ENCODE results near the gene RUNDC3A. TPM values are rescaled to one million over a fixed set of nuclear protein-coding genes. Genes with fewer than 3 reads are reported as not detected.
"Not testable (repeated sequence)": the region's sequence is repeated elsewhere in the genome, so short reads cannot be mapped to it uniquely, and the experiment has no call there.

RUNDC3A gene
- total RNA-seq, 2 experiments from 2014 or later = 0.50 TPM; not detected in 1

DNA sequence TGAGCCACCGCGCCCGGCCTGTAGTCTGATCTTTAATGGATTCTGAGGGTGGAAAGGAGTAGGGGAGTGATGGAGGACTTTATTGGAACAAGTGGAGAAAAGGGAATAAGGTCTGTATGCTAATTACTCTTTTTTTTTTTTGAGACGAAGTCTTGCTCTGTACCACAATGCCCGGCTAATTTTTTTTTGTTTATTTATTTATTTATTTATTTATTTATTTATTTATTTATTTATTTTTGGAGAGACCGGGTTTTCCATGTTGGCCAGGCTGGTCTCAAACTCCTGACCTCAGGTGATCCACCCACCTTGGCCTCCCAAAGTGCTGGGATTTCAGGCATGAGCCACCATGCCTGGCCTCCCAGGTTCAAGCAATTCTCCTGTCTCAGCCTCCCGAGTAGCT is 21.1 kb downstream of the RUNDC3A start:
- H3K9me3 Mint-ChIP-seq; ATAC-seq (ENCODE audit: low read depth); H3K27me3 Mint-ChIP-seq; H3K27ac Mint-ChIP-seq; H3K36me3 Mint-ChIP-seq; H3K4me3 Mint-ChIP-seq; DNase-seq: not testable (repeated sequence)
- H3K4me1 Mint-ChIP-seq = peaks cover 15% of the 10 kb centered on the region
- POLR2A ChIA-PET = interaction anchor here (0.6 to 2.6 kb wide), 2 partner anchors 126 to 141 kb away, joined by 3 to 10 read pairs; no protein-coding TSS in a partner anchor

GRCh38 chr17:44330263-44330662 is 21.9 kb downstream of the RUNDC3A start:
- H3K36me3 Mint-ChIP-seq; H3K9me3 Mint-ChIP-seq; H3K4me3 Mint-ChIP-seq; H3K27ac Mint-ChIP-seq; ATAC-seq (ENCODE audit: low read depth); H3K27me3 Mint-ChIP-seq; DNase-seq: not testable (repeated sequence)
- H3K4me1 Mint-ChIP-seq = peaks cover 15% of the 10 kb centered on the region
- POLR2A ChIA-PET = interaction anchor here (0.6 to 2.6 kb wide), 6 partner anchors 109 to 219 kb away, joined by 3 to 12 read pairs (median 5); no protein-coding TSS in a partner anchor

- peak; percentile 27 for ATAC-seq (ENCODE audit: low read depth)
- Mint-ChIP-seq H3K4me1 (peaks cover 13% of the 10 kb centered on the region), H3K4me3 (no peak overlapping the region), H3K9me3 (no peaks in the 10 kb centered on the region), H3K27me3 (peaks cover 2% of the 10 kb centered on the region), H3K36me3 (no peaks in the 10 kb centered on the region), H3K27ac (no peak overlapping the region)
- DNase-seq = no peak
- POLR2A ChIA-PET = interaction anchor here (0.9 to 2.6 kb wide), 6 partner anchors 86 to 145 kb away, joined by 3 to 12 read pairs (median 5); partner anchors contain the start of gene TMUB2
These were observed 22.9 kb downstream of the RUNDC3A start for GRCh38 chr17:44331249-44331760.

DNA sequence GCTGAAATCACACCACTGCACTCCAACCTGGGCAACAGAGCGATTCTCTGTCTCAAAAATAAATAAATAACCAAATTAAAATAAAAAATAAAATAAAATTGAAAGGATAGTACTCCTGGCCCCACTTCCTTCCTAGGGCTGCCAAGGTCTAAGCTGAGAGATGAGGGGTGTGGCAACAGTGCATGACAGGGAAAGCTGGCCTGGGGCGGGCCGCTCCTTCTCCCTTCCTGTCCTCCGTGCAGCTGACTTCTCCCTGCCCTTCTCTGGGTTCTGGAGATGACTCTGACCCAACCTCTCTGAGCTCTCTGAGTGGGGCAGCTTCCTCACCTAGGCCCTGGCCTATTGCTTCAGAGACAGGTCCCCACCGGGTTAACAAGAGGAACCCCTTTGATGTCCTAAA is 25.0 kb downstream of the RUNDC3A start:
- H3K27ac Mint-ChIP-seq = no peak overlapping the region
- POLR2A ChIA-PET = interaction anchor here (1.3 kb wide), 1 partner anchor 12 kb away, joined by 3 read pairs; the partner anchor contains the start of gene GRN
- ATAC-seq (ENCODE audit: low read depth) = no peak
- no peaks in the 10 kb centered on the region for H3K36me3 Mint-ChIP-seq
- H3K4me3 Mint-ChIP-seq = no peak overlapping the region
- DNase-seq = no peak
- peaks cover 7% of the 10 kb centered on the region for H3K4me1 Mint-ChIP-seq
- no peaks in the 10 kb centered on the region for H3K9me3 Mint-ChIP-seq
- peaks cover 2% of the 10 kb centered on the region for H3K27me3 Mint-ChIP-seq

DNA sequence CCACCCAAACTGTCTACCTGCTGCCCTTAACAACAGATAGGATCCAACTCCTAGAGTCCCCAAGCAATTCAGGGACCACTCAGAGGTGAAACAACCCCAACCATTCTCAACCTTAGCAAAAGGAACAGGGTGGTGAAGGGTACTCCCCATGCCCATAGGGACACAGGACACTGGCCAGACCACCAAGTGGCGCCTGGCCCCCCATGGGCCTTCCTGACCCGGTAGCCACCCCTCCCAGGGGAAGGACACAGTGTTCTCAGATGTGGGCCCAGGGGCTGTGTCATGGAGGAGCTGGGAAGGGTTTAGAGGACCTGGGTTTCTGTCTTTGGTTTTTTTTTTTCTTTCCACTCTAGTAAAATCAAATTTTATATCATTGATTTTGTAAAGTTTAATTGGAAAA is 25.9 kb downstream of the RUNDC3A start:
- H3K4me1 Mint-ChIP-seq = peaks cover 7% of the 10 kb centered on the region
- ATAC-seq (ENCODE audit: low read depth) (no peak), DNase-seq (no peak)
- POLR2A ChIA-PET = interaction anchor here (0.9 kb wide), 1 partner anchor 124 kb away, joined by 3 read pairs; no protein-coding TSS in a partner anchor
- H3K4me3 Mint-ChIP-seq = no peak overlapping the region
- peaks cover 2% of the 10 kb centered on the region for H3K27me3 Mint-ChIP-seq
- no peak overlapping the region for H3K27ac Mint-ChIP-seq
- H3K9me3 Mint-ChIP-seq = no peaks in the 10 kb centered on the region
- H3K36me3 Mint-ChIP-seq = no peaks in the 10 kb centered on the region

DNA sequence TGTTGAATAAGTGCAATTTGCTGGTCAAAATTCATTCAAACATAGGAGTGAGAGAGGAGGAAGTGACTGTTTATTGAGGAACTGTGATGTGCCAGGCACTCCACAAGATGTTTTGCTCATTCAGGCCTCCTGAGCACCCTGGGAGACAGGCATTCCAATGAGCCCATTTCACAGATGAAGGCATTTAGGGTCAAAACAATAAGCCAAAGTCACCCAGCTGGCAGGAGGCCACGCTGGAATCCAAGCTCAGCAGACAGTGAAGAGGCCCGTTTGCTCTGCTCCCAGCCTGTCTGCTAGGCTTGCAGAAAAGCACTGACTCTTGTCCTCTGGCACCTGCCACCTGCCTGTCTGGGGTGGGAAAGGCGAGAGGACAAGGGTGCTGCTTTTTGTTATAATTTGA is 26.3 kb downstream of the RUNDC3A start:
- H3K27me3 Mint-ChIP-seq = peaks cover 2% of the 10 kb centered on the region
- POLR2A ChIA-PET = interaction anchor here (0.9 kb wide), 1 partner anchor 125 kb away, joined by 3 read pairs; no protein-coding TSS in a partner anchor
- no peaks in the 10 kb centered on the region for H3K9me3 Mint-ChIP-seq
- no peak overlapping the region for H3K27ac Mint-ChIP-seq
- DNase-seq = no peak
- ATAC-seq (ENCODE audit: low read depth) = no peak
- H3K4me3 Mint-ChIP-seq = no peak overlapping the region
- H3K36me3 Mint-ChIP-seq = no peaks in the 10 kb centered on the region
- H3K4me1 Mint-ChIP-seq = peaks cover 7% of the 10 kb centered on the region

GRCh38 chr17:44335564-44335963 is 27.2 kb downstream of the RUNDC3A start:
- no peaks in the 10 kb centered on the region for H3K9me3 Mint-ChIP-seq
- H3K4me3 Mint-ChIP-seq = no peak overlapping the region
- no peaks in the 10 kb centered on the region for H3K36me3 Mint-ChIP-seq
- peaks cover 5% of the 10 kb centered on the region for H3K27me3 Mint-ChIP-seq
- DNase-seq (no peak), ATAC-seq (ENCODE audit: low read depth) (no peak)
- H3K4me1 Mint-ChIP-seq = peaks cover 7% of the 10 kb centered on the region
- POLR2A ChIA-PET = no interaction called here
- H3K27ac Mint-ChIP-seq = no peak overlapping the region

- no peak for ATAC-seq (ENCODE audit: low read depth)
- POLR2A ChIA-PET = no interaction called here
- peaks cover 7% of the 10 kb centered on the region for H3K4me1 Mint-ChIP-seq
These were observed 27.6 kb downstream of the RUNDC3A start for GRCh38 chr17:44335968-44336367.

GRCh38 chr17:44338702-44339101 is 30.3 kb downstream of the RUNDC3A start:
- peaks cover 22% of the 10 kb centered on the region for H3K27me3 Mint-ChIP-seq
- ATAC-seq (ENCODE audit: low read depth) = no peak

More at GRCh38 chr17:44335968-44336367, 27.6 kb downstream of the RUNDC3A start:
- no peak overlapping the region for H3K27ac Mint-ChIP-seq
- no peaks in the 10 kb centered on the region for H3K36me3 Mint-ChIP-seq
- H3K27me3 Mint-ChIP-seq = peaks cover 6% of the 10 kb centered on the region
- H3K4me3 Mint-ChIP-seq = no peak overlapping the region
- DNase-seq = no peak
- no peaks in the 10 kb centered on the region for H3K9me3 Mint-ChIP-seq

DNA sequence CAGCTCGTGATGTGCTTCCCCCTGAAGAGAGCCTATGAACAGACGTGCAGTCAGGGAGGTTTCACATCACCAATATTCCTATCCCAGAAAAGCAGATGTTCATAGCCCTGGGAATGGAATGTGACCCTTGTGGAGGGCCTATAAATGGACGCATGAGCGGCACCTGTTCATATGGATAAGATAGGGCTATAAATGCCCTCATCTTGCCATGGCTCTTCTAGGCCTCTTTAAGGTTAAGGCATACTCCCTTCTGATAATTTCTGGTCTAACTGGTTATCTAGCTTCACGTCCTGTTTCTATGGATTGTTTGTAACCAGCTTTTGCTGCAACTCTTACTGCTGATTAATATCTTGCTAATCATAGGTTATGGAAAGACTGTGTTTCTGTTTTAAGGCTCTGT is 32.2 kb downstream of the RUNDC3A start:
- ATAC-seq (ENCODE audit: low read depth); H3K27ac Mint-ChIP-seq; H3K4me3 Mint-ChIP-seq; DNase-seq; H3K9me3 Mint-ChIP-seq; H3K4me1 Mint-ChIP-seq; POLR2A ChIA-PET; H3K36me3 Mint-ChIP-seq: not testable (repeated sequence)
- peaks cover 22% of the 10 kb centered on the region for H3K27me3 Mint-ChIP-seq

More at GRCh38 chr17:44338702-44339101, 30.3 kb downstream of the RUNDC3A start:
- no peak overlapping the region for H3K27ac Mint-ChIP-seq
- DNase-seq = no peak
- POLR2A ChIA-PET = no interaction called here
- no peak overlapping the region for H3K4me3 Mint-ChIP-seq
- H3K9me3 Mint-ChIP-seq = no peaks in the 10 kb centered on the region
- no peaks in the 10 kb centered on the region for H3K4me1 Mint-ChIP-seq
- H3K36me3 Mint-ChIP-seq = no peaks in the 10 kb centered on the region

GRCh38 chr17:44343510-44344209 is 35.3 kb downstream of the RUNDC3A start:
- no peaks in the 10 kb centered on the region for H3K9me3 Mint-ChIP-seq
- peaks cover 20% of the 10 kb centered on the region for H3K27me3 Mint-ChIP-seq
- POLR2A ChIA-PET = no interaction called here
- H3K4me1 Mint-ChIP-seq = peaks cover 21% of the 10 kb centered on the region
- no peak overlapping the region for H3K4me3 Mint-ChIP-seq
- no peak overlapping the region for H3K27ac Mint-ChIP-seq
- DNase-seq = no peak
- ATAC-seq (ENCODE audit: low read depth) = no peak
- H3K36me3 Mint-ChIP-seq = no peaks in the 10 kb centered on the region

DNA sequence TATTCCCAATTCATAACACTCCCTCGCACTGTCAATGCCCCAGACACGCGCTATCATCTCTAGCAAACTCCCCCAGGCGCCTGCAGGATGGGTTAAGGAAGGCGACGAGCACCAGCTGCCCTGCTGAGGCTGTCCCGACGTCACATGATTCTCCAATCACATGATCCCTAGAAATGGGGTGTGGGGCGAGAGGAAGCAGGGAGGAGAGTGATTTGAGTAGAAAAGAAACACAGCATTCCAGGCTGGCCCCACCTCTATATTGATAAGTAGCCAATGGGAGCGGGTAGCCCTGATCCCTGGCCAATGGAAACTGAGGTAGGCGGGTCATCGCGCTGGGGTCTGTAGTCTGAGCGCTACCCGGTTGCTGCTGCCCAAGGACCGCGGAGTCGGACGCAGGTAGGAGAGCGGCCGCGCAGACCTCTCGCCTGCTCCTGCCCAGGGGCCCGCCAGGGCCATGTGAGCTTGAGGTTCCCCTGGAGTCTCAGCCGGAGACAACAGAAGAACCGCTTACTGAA is 36.6 kb downstream of the RUNDC3A start, which contains the start of gene GRN:
Gene GRN, plus strand, starts transcription at position 364 of the 515 bp plus-strand sequence. CDS start 3,863 bp downstream, outside the sequence.
- Mint-ChIP-seq H3K9me3 (no peaks in the 10 kb centered on the region), H3K36me3 (no peaks in the 10 kb centered on the region), H3K4me3 (peak within 1 kb of the TSS; percentile 93), H3K27ac (peak within 1 kb of the TSS; percentile 79), H3K27me3 (peaks cover 19% of the 10 kb centered on the region), H3K4me1 (peaks cover 23% of the 10 kb centered on the region)
- DNase-seq (peak; percentile 79), ATAC-seq (ENCODE audit: low read depth) (peak; percentile 99)
- POLR2A ChIA-PET = interaction anchor here (0.8 to 1.9 kb wide), 7 partner anchors 9 to 159 kb away, joined by 3 to 15 read pairs (median 3); partner anchors contain the start of gene TMUB2

GRCh38 chr17:44345454-44346026 is 37.1 kb downstream of the RUNDC3A start:
- H3K27me3 Mint-ChIP-seq = peaks cover 18% of the 10 kb centered on the region
- H3K36me3 Mint-ChIP-seq = no peaks in the 10 kb centered on the region
- ATAC-seq (ENCODE audit: low read depth) = peak; percentile 28
- POLR2A ChIA-PET = interaction anchor here (0.8 to 1.9 kb wide), 7 partner anchors 12 to 159 kb away, joined by 3 to 15 read pairs (median 4); partner anchors contain the start of genes TMUB2 and UBTF
- H3K4me3 Mint-ChIP-seq = peak overlapping the region; percentile 93
- H3K4me1 Mint-ChIP-seq = peaks cover 23% of the 10 kb centered on the region
- H3K9me3 Mint-ChIP-seq = no peaks in the 10 kb centered on the region
- peak overlapping the region; percentile 79 for H3K27ac Mint-ChIP-seq
- peak; percentile 65 for DNase-seq
